Naive thymus-derived CD4-positive, alpha-beta T cell (primary cell): ENCODE data around the gene KLF16. TPM values are rescaled to one million over a fixed set of nuclear protein-coding genes. Genes with fewer than 3 reads are reported as not detected.
"Not testable (repeated sequence)": the region's sequence is repeated elsewhere in the genome, so short reads cannot be mapped to it uniquely, and the experiment has no call there.

Experiments used
- ATAC-seq: fragments of 150-1000 bp; cut with Tn5 transposase; 2 replicates; pipeline ENCODE4 v1.10.0; 2021; ENCODE audit warnings: mild to moderate bottlenecking, moderate library complexity
- CTCF ChIA-PET: fragments of 350-600 bp; sonication (Branson Sonifier 250); formaldehyde crosslinking; loops from one replicate; lab custom pipeline; 2021; ENCODE audit warnings: antibody characterized with exemption; lab: Charles Lee
- POLR2A ChIA-PET: fragments of 350-600 bp; sonication (Branson Sonifier 250); formaldehyde crosslinking; loops from one replicate; lab custom pipeline; 2021; ENCODE audit warnings: antibody characterized with exemption, inconsistent platforms; lab: Charles Lee
- DNase-seq, 9 donors: peaks; one replicate each; pipeline versions ENCODE4 v3.0.0 to v3.0.0-alpha.2; 2020 to 2022; ENCODE audit warnings: mixed read lengths in 1 of 9
- H3K27ac ChIP-seq: one replicate; pipeline ENCODE4 v1.7.0; 2013; ENCODE audit warnings: mild to moderate bottlenecking, low read depth, low read length, moderate library complexity
- H3K27me3 ChIP-seq, 2 donors: one replicate each; pipeline ENCODE4 v1.7.0; 2013; ENCODE audit warnings: low read length in 2 of 2, mild to moderate bottlenecking in 2 of 2, moderate library complexity in 2 of 2; ENCODE audit not compliant: control insufficient read depth in 2 of 2, insufficient read depth in 2 of 2
- H3K36me3 ChIP-seq, 3 experiments: 1 replicate in 2 of 3; 2 replicates in 1 of 3; pipeline ENCODE4 v1.7.0; 2013; ENCODE audit warnings: low read length in 3 of 3, mild to moderate bottlenecking in 3 of 3, moderate library complexity in 1 of 3; ENCODE audit not compliant: insufficient read depth in 3 of 3, control insufficient read depth in 2 of 3
- H3K4me1 ChIP-seq, 2 donors: one replicate each; pipeline ENCODE4 v1.7.0; 2013; ENCODE audit warnings: low read length in 2 of 2, mild to moderate bottlenecking in 2 of 2, moderate library complexity in 1 of 2; ENCODE audit not compliant: control insufficient read depth in 2 of 2, insufficient read depth in 2 of 2
- H3K4me3 ChIP-seq: 2 replicates; pipeline ENCODE4 v1.7.0; 2013; ENCODE audit warnings: mild to moderate bottlenecking, low read length
- H3K9me3 ChIP-seq, 3 experiments: 1 replicate in 2 of 3; 2 replicates in 1 of 3; pipeline ENCODE4 v1.7.0; 2013; ENCODE audit warnings: low read length in 3 of 3; ENCODE audit not compliant: control insufficient read depth in 2 of 3
- H3K27ac Mint-ChIP-seq, 9 donors: one replicate each; pipeline ENCODE4 v1.8.0; 2020 to 2022; ENCODE audit warnings: mixed read lengths in 9 of 9, mild to moderate bottlenecking in 8 of 9, moderate library complexity in 5 of 9, inconsistent platforms in 2 of 9
- H3K27me3 Mint-ChIP-seq, 5 donors: one replicate each; pipeline ENCODE4 v1.8.0; 2021 to 2022; ENCODE audit warnings: mixed read lengths in 5 of 5, mild to moderate bottlenecking in 1 of 5
- H3K36me3 Mint-ChIP-seq, 5 donors: one replicate each; pipeline ENCODE4 v1.8.0; 2020 to 2022; ENCODE audit warnings: mixed read lengths in 5 of 5, mild to moderate bottlenecking in 3 of 5, inconsistent platforms in 1 of 5
- H3K4me1 Mint-ChIP-seq, 7 donors: one replicate each; pipeline ENCODE4 v1.8.0; 2020 to 2022; ENCODE audit warnings: mixed read lengths in 7 of 7, mild to moderate bottlenecking in 3 of 7, inconsistent platforms in 1 of 7
- H3K4me3 Mint-ChIP-seq, 10 donors: one replicate each; pipeline ENCODE4 v1.8.0; 2020 to 2022; ENCODE audit warnings: mild to moderate bottlenecking in 10 of 10, mixed read lengths in 10 of 10, moderate library complexity in 6 of 10, inconsistent platforms in 2 of 10
- H3K9me3 Mint-ChIP-seq, 11 donors: one replicate each; pipeline ENCODE4 v1.8.0; 2020 to 2022; ENCODE audit warnings: mixed read lengths in 11 of 11, mild to moderate bottlenecking in 4 of 11, inconsistent platforms in 1 of 11, moderate library complexity in 1 of 11
- intact Hi-C, 2 donors: fragments of 100-400 bp; cut with micrococcal nuclease; formaldehyde crosslinking; loops; one replicate each; pipeline ENCODE4 v1.15.1; 2023
- polyA plus RNA-seq, 2 donors: library from polyadenylated mRNA; unstranded; fragments of 300-500 nt; fragmentation: Illumina TruSeq; gene quantifications; one replicate each; pipeline ENCODE4 v1.2.3, GENCODE V29; 2021
- total RNA-seq, 6 experiments: library from RNA in 5 of 6; stranded (reverse) in 5 of 6; gene quantifications; 1 replicate in 5 of 6; 2 replicates in 1 of 6; pipeline ENCODE4 v1.2.3 and lab custom pipeline; 2021 to 2026

The KLF16 gene
- total and polyA plus RNA-seq, 7 experiments from 2014 or later: 0.41 to 65.2 (median 20.8) TPM

GRCh38 chr19:1875265-1875645 is 11.9 kb upstream of the KLF16 start:
- H3K36me3 ChIP-seq: peaks cover 0 to 42% (median 1%) of the 10 kb centered on the region in 3 experiments
- not testable (repeated sequence) for DNase-seq, H3K9me3 Mint-ChIP-seq, H3K27me3 Mint-ChIP-seq, H3K9me3 ChIP-seq, H3K27me3 ChIP-seq
- ChIA-PET CTCF (interaction anchor here (1.1 to 1.2 kb wide), 2 partner anchors 11 to 29 kb away, joined by 3 read pairs; no protein-coding TSS in a partner anchor), POLR2A (interaction anchor here (0.6 to 3.2 kb wide), 9 partner anchors 9 to 606 kb away, joined by 3 to 40 read pairs (median 5); partner anchors contain the start of genes ADAT3, CIRBP and SCAMP4)
- Mint-ChIP-seq H3K27ac (peak overlapping the region; percentile 93 to 99 (median 98)), H3K4me3 (peak overlapping the region; percentile 95 to 100 (median 98)), H3K36me3 (peaks cover 0 to 13% (median 0%) of the 10 kb centered on the region in 5 donors), H3K4me1 (peaks cover 11 to 44% (median 23%) of the 10 kb centered on the region in 7 donors)
- intact Hi-C loops: loop anchor here in 1 of 2 donors (1.0 kb wide), 1 partner anchor 11 kb away; no protein-coding TSS in a partner anchor
- peak overlapping the region; percentile 98 for H3K27ac ChIP-seq
- ATAC-seq: peak; percentile 8
- H3K4me3 ChIP-seq: peak overlapping the region; percentile 83
- H3K4me1 ChIP-seq: peaks cover 21 to 26% of the 10 kb centered on the region in 2 donors

GRCh38 chr19:1874554-1875185 is 11.3 kb upstream of the KLF16 start:
- peak overlapping the region; percentile 93 to 99 (median 98) for H3K27ac Mint-ChIP-seq
- Histone ChIP-seq H3K4me1 (peaks cover 21 to 26% of the 10 kb centered on the region in 2 donors), H3K4me3 (peak overlapping the region; percentile 83), H3K27me3 (no peaks in the 10 kb centered on the region), H3K27ac (peak overlapping the region; percentile 98), H3K9me3 (no peaks in the 10 kb centered on the region), H3K36me3 (peaks cover 0 to 41% (median 4%) of the 10 kb centered on the region in 3 experiments)
- H3K36me3 Mint-ChIP-seq: peaks cover 0 to 13% (median 0%) of the 10 kb centered on the region in 5 donors
- CTCF ChIA-PET: interaction anchor here (1.1 to 1.2 kb wide), 2 partner anchors 10 to 30 kb away, joined by 3 read pairs; no protein-coding TSS in a partner anchor
- H3K27me3 Mint-ChIP-seq: peaks cover 0 to 2% (median 0%) of the 10 kb centered on the region in 5 donors
- no peaks in the 10 kb centered on the region for H3K9me3 Mint-ChIP-seq
- H3K4me3 Mint-ChIP-seq: peak overlapping the region; percentile 95 to 100 (median 98)
- DNase-seq (peak in 6 of 9 donors; percentile 66 to 78 (median 72)), ATAC-seq (peak; percentile 63)
- H3K4me1 Mint-ChIP-seq: peaks cover 11 to 41% (median 25%) of the 10 kb centered on the region in 7 donors
- intact Hi-C loops: loop anchor here in 1 of 2 donors (1.0 kb wide), 1 partner anchor 10 kb away; no protein-coding TSS in a partner anchor
- POLR2A ChIA-PET: interaction anchor here (0.6 to 3.2 kb wide), 10 partner anchors 9 to 605 kb away, joined by 3 to 40 read pairs (median 3); partner anchors contain the start of gene CIRBP

- Histone ChIP-seq H3K36me3 (peaks cover 0 to 41% (median 4%) of the 10 kb centered on the region in 3 experiments), H3K4me3 (peak overlapping the region; percentile 83), H3K27ac (peak overlapping the region; percentile 98), H3K9me3 (no peaks in the 10 kb centered on the region), H3K4me1 (peaks cover 21 to 26% of the 10 kb centered on the region in 2 donors), H3K27me3 (no peaks in the 10 kb centered on the region)
- Mint-ChIP-seq H3K4me1 (peaks cover 13 to 43% (median 27%) of the 10 kb centered on the region in 7 donors), H3K9me3 (no peaks in the 10 kb centered on the region), H3K4me3 (peak overlapping the region; percentile 95 to 100 (median 98)), H3K36me3 (peaks cover 0 to 13% (median 0%) of the 10 kb centered on the region in 5 donors), H3K27ac (peak overlapping the region; percentile 93 to 99 (median 98)), H3K27me3 (peaks cover 0 to 2% (median 0%) of the 10 kb centered on the region in 5 donors)
- intact Hi-C loops: no loop called here
- DNase-seq (no peak), ATAC-seq (no peak)
- ChIA-PET CTCF (no interaction called here), POLR2A (interaction anchor here (0.6 to 3.2 kb wide), 5 partner anchors 8 to 169 kb away, joined by 3 to 40 read pairs (median 5); no protein-coding TSS in a partner anchor)
These were observed 10.4 kb upstream of the KLF16 start for GRCh38 chr19:1873524-1874473.

- peaks cover 16 to 47% (median 28%) of the 10 kb centered on the region in 7 donors for H3K4me1 Mint-ChIP-seq
- peaks cover 0 to 2% (median 0%) of the 10 kb centered on the region in 5 donors for H3K27me3 Mint-ChIP-seq
- peak overlapping the region in 6 of 10 donors; percentile 16 to 98 (median 26) for H3K4me3 Mint-ChIP-seq
- Histone ChIP-seq H3K36me3 (peaks cover 0 to 38% (median 4%) of the 10 kb centered on the region in 3 experiments), H3K9me3 (no peaks in the 10 kb centered on the region), H3K27ac (peak overlapping the region; percentile 98), H3K27me3 (no peaks in the 10 kb centered on the region), H3K4me1 (peaks cover 21 to 26% of the 10 kb centered on the region in 2 donors), H3K4me3 (no peak overlapping the region)
- ChIA-PET POLR2A (no interaction called here), CTCF (interaction anchor here (0.5 kb wide), 2 partner anchors 24 to 30 kb away, joined by 3 to 7 read pairs; no protein-coding TSS in a partner anchor)
- peak overlapping the region in 5 of 9 donors; percentile 21 to 96 (median 63) for H3K27ac Mint-ChIP-seq
- no peaks in the 10 kb centered on the region for H3K9me3 Mint-ChIP-seq
- DNase-seq (no peak), ATAC-seq (no peak)
- peaks cover 0 to 13% (median 0%) of the 10 kb centered on the region in 5 donors for H3K36me3 Mint-ChIP-seq
- intact Hi-C loops: no loop called here
These were observed 9.6 kb upstream of the KLF16 start for GRCh38 chr19:1872807-1873523.

- DNase-seq: no peak
- H3K36me3 ChIP-seq: peaks cover 0 to 38% (median 4%) of the 10 kb centered on the region in 3 experiments
- ChIA-PET CTCF (no interaction called here), POLR2A (interaction anchor here (0.6 kb wide), 1 partner anchor 30 kb away, joined by 3 read pairs; no protein-coding TSS in a partner anchor)
- Mint-ChIP-seq H3K36me3 (peaks cover 0 to 13% (median 0%) of the 10 kb centered on the region in 5 donors), H3K4me3 (no peak overlapping the region), H3K27ac (no peak overlapping the region), H3K4me1 (peaks cover 16 to 56% (median 36%) of the 10 kb centered on the region in 7 donors), H3K27me3 (peaks cover 0 to 2% (median 0%) of the 10 kb centered on the region in 5 donors), H3K9me3 (no peaks in the 10 kb centered on the region)
- no peaks in the 10 kb centered on the region for H3K9me3 ChIP-seq
- H3K4me1 ChIP-seq: peaks cover 21 to 26% of the 10 kb centered on the region in 2 donors
- H3K27me3 ChIP-seq: no peaks in the 10 kb centered on the region
- no peak for ATAC-seq
- intact Hi-C loops: no loop called here
- no peak overlapping the region for H3K4me3 ChIP-seq
- no peak overlapping the region for H3K27ac ChIP-seq
These were observed 8.3 kb upstream of the KLF16 start for GRCh38 chr19:1871630-1872029.
